Stimulated activated CD8-positive, alpha-beta memory T cell treated with anti-CD3 and anti-CD28 coated beads, Interleukin-7, amount 100 ng/mL, for 24 hours (primary cell): ENCODE data around the gene ALDH7A1.

Source experiments
- DNase-seq: peaks from one replicate; pipeline ENCODE4 v3.0.0-alpha.2; 2020; ENCODE audit warnings: low read depth

The ALDH7A1 gene

DNA sequence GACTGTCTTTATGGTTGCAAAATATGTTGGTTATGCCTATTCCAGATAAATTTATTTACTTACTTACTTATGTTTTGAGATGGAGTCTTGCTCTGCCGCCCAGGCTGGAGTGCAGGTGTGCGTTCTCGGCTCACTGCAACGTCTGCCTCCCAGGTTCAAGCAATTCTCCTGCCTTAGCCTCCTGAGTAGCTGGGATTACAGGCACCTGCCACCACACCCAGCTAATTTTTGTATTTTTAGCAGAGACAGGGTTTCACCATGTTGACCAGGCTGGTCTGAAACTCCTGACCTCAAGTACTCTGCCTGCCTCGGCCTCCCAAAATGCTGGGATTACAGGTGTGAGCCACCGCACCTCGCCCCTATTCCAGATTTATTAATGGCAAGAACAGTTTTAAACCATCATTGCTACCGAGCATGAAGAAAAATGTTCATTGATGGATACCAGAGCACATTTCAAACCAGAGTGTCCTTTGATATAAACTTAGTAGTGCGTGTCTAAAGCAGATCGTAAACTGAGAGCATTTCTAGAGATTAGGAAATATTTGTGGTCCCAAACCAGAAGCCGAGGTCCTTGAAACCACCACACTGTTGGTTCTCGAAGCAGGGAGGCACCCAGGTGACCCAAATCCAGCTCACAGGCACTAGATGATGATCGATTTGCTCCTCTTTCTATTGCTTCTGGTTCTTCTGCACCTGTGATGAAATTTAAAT, 86.6 kb downstream of the ALDH7A1 start:
- no peak for DNase-seq

GRCh38 chr5:126506079-126506478, 88.9 kb downstream of the ALDH7A1 start:
- no peak for DNase-seq

DNA sequence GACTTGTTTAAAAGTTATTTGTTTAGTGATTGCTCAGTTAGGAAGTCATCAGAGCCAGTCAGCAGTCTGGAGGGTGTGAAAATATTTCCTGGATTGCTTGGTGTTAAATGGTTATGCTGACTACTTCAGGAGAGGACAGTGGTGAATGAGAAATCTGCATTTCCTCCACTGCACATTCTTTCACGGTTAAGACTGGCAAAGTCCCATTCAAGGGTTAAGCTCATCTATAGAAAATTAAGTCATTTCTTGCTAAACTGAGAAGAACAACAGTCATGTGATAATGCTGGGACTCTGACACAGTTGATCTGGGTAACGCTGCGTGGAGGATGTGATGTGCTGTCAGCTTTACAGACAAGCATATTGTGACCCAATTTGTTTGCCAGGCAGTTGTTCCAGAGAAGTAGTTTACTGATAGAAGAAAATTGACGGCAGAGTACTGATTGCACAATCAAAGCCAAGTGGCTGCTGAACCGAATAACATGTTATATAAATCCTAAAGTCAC, 91.4 kb downstream of the ALDH7A1 start:
- DNase-seq = no peak

- no peak for DNase-seq
Observed at GRCh38 chr5:126501448-126501847, 93.6 kb downstream of the ALDH7A1 start.

DNA sequence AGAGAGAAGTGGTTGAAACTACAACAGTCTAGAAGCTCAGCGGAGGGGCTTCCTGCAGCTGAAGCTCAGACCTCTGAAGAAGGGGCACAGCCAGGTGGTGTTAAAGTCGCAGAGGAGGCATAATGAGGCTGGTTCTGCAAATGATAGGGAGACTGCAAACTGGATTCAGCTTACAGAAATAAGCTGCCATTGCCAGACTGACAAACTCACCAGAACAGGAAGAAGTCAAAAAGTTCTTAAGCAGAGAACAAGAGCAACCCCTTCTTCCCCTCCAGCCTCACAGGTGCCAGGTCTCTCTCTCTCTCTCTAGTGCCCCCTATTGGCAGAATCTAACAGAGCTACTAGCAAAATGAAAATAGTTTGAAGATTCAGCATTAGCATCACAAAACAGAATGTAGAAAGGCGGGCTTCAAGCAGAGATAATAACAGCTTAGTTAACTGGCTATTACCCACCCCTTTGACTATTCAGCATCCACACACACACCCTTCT, 95.1 kb downstream of the ALDH7A1 start:
- DNase-seq = no peak

DNA sequence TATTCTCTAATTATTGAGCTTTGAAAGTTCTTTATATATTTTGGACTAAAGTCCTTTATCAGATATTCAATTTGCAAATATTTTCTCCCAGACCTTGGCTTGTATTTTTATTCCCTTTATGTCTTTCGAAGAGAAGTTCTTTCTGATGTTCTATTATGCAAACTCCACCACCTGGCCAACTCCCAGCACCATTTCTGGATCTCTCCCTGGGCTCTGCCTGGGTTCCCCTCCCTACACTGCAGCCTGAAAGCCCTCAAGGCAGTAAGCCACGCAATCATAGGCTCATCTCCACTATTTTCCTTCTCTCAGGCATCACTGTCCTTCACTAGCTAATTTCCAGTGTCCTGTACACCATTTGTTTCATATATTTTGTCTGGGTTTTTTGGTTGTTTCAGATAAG, 95.7 kb downstream of the ALDH7A1 start:
- DNase-seq = no peak

- no peak for DNase-seq
Observed at GRCh38 chr5:126497506-126497905, 97.5 kb downstream of the ALDH7A1 start.

GRCh38 chr5:126494393-126494792, 100.6 kb downstream of the ALDH7A1 start:
- no peak for DNase-seq

GRCh38 chr5:126492939-126493338, 102.1 kb downstream of the ALDH7A1 start:
- no peak for DNase-seq

- DNase-seq = no peak
Observed at GRCh38 chr5:126490167-126490940, 104.7 kb downstream of the ALDH7A1 start.

DNA sequence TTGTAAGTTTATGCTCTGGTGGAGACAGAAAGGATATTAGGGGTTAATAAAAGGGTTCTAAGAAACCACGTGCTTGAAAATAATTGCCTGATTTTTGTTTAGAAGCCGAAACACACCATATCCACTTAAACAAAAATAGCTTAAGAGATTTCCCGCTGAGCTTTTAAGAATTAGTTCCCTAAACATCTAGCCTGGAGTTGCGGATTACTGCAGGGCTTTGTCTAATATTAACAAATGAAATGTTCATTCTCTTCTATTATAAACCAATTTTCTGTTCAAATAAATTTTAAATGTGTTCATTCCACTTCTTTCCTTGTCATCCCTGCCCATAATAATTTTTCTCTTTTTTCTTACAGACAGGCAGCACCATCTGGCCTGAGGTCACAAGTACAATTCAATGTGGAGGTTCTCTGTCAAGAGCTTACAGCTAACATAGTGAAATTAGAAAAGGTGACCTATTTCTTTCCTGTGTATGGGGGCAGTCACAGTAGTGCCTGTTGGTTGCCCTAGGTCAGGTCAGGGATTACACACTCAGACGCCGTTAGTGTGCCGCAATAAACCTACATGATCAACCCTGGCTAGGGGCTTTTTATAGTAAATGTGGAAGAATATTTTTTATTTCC, 106.5 kb downstream of the ALDH7A1 start:
- DNase-seq = no peak

DNA sequence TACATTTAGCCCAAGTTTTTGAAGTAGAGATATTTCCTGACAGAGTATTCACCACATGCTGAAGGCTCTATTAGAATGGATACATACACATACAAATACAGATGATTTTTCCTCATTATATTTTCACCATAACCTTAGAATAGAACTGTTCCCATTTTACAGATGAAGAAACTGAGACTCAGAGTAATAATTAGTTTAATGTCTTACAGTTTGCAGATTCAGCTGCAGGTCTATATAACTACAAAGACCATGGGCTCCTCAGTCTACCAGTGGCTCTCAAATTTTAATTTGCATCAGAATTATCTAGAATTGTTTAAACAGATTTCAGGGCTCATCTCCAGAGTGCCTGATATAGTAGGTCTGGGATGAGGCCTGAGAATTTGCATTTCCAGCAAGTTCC, 107.4 kb downstream of the ALDH7A1 start:
- DNase-seq = no peak

DNA sequence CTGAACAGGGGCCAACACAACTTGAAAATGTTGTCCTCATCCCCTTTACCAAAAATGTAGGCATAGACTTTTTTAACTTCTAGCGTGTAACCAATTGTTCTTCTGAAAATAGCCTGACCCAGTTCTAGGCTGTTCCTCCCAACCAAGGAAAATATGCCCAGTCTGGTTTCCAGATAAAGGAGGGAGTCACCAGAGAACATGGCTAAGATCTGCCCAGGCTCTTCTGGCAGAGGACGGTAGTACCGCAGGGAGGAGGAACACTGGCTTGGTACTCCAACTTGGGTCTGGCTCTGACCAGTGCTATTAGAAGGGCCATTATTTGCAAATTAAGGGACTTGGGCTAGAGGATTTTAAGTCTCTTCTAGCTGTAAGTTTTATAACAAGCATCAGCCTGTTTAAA, 108.7 kb downstream of the ALDH7A1 start:
- DNase-seq = no peak

- no peak for DNase-seq
Observed at GRCh38 chr5:126484253-126484652, 110.8 kb downstream of the ALDH7A1 start.

DNA sequence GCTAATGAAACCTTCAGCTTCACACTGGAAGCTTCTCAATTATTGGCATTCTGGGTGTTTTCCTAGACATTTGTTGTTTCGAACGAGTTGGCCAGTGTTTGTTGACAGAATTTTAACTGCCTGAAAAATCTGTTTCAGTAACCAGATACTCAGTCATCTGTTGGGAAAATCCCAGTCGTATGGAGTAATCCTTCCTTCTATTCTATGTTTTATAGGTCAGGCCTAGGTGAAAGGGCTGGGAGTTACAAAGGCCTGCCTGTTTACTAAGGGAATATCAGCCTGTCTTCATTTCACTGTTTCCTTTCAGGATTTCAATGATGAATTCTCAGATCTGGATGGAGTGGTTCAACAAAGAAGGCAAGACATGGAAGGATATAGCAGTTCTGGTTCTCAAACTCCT, 111.9 kb downstream of the ALDH7A1 start:
- DNase-seq = no peak

DNA sequence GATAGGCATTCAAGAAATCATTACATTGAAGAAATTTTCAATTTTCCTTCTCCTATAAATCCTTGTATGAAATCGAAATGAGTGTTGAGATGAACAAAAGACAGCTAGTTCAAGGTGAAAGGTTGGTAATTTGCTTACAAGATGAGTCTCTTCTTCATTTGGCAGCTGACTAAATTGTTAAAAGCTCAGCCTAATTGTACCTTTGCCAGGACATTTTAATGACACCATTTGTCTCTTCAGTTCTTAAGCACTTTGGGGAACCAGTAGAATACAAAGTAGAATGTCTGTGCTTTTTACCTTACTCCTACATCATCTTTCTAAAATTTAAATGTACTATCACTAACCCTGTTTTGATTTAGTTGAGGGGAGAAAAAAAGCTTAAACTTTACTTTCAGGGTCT, 112.4 kb downstream of the ALDH7A1 start:
- DNase-seq = no peak

GRCh38 chr5:126481243-126481642, 113.8 kb downstream of the ALDH7A1 start:
- no peak for DNase-seq
